ENCODE data around the gene SLITRK1.

The SLITRK1 gene, protein sequence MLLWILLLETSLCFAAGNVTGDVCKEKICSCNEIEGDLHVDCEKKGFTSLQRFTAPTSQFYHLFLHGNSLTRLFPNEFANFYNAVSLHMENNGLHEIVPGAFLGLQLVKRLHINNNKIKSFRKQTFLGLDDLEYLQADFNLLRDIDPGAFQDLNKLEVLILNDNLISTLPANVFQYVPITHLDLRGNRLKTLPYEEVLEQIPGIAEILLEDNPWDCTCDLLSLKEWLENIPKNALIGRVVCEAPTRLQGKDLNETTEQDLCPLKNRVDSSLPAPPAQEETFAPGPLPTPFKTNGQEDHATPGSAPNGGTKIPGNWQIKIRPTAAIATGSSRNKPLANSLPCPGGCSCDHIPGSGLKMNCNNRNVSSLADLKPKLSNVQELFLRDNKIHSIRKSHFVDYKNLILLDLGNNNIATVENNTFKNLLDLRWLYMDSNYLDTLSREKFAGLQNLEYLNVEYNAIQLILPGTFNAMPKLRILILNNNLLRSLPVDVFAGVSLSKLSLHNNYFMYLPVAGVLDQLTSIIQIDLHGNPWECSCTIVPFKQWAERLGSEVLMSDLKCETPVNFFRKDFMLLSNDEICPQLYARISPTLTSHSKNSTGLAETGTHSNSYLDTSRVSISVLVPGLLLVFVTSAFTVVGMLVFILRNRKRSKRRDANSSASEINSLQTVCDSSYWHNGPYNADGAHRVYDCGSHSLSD

DNA sequence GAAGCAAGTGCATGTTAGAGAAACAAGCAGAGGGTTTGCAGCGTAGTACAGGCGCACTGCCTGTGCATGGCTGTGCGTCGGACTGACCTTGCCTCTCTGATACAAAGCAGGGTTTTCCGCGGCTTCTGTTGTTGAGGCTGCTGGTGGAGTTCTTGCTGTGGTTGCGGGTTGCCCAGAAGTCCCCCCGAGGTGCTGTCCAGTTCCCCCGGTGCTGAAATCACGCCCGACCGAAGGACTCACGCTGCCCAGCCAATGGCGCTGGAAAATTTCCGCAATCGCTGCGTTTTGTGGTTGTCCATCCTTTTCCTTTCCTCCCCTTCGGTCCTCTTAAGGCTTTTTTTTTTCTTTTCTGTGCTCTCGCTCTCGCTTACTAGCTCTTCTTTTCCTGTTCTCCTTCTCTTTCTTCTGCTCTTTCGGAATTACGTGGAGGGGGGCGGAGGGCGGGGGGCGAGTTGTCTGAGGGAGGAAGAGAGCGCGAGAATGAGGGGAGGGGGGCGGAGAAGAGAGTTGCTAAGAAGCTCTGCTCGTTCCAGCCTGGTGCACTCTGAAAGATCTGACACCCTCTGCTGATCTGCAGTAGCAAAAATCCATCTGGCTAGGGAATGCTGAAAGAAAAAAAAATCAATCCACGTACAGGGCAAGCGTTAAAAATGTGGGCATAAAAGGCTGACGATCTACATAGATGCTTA lies at the start of gene SLITRK1:
TSS of gene SLITRK1 (minus strand) at position 558 of the 689 bp plus-strand sequence. CDS start 967 bp downstream, outside the sequence.
- no peak for DNase-seq (ENCODE audit: low read depth)

DNA sequence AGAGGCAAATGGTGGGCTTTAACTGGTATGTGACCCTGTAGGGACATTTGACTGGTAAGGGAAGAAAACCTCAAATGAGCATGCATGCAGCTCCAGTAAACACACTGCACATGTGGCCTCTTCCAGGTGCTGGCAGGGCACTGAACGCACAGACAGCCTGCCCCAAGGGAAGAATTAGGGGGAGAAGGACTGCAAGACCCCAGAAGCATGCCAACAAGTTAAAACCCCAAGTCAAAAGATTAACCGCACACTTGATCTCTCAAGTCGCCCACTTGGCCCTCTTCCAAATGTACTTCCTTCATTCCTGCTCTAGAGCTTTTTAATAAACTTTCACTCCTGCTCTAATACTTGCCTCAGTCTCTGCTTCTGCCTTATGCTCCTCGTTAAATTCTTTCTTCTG lies 46.9 kb upstream of the SLITRK1 start:
- DNase-seq (ENCODE audit: low read depth), result no peak

DNA sequence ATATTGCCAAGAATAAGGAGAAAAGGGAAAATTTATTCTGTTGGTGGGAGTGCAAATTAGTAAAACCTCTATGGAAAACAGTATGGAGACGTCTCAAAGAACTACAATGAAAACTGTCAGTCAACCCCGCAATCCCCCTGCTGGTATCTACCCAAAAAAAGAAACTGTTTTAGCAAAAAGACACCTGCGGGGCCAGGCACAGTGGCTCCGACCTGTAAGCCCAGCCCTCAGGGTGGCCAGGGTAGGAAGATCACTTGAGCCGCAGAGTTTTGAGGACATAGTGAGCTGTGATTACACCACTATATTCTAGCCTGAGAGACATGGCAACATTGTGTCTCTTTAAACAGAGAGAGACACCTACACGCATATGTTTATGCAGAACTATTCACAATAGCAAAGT lies 37.5 kb upstream of the SLITRK1 start:
- no peak for DNase-seq (ENCODE audit: low read depth)

DNA sequence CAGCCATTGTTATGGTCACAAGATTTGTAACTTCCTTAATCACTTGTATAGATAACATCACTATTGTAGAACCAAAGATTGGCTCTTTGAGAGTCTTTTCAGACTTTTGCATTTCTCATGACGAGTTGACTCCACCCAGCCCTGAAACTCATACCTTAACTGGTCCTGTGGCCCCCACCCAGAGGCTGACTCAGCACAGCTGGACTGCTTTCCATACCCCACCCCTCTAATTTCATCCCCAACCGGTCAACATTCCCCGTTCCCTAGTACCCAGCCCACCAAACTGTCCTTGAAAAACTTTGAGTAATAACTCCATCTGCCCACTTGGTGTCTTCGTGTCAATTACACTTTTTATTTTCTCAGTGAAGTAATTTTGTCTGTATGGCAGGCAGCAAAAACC lies 32.1 kb upstream of the SLITRK1 start:
- no peak for DNase-seq (ENCODE audit: low read depth)

DNA sequence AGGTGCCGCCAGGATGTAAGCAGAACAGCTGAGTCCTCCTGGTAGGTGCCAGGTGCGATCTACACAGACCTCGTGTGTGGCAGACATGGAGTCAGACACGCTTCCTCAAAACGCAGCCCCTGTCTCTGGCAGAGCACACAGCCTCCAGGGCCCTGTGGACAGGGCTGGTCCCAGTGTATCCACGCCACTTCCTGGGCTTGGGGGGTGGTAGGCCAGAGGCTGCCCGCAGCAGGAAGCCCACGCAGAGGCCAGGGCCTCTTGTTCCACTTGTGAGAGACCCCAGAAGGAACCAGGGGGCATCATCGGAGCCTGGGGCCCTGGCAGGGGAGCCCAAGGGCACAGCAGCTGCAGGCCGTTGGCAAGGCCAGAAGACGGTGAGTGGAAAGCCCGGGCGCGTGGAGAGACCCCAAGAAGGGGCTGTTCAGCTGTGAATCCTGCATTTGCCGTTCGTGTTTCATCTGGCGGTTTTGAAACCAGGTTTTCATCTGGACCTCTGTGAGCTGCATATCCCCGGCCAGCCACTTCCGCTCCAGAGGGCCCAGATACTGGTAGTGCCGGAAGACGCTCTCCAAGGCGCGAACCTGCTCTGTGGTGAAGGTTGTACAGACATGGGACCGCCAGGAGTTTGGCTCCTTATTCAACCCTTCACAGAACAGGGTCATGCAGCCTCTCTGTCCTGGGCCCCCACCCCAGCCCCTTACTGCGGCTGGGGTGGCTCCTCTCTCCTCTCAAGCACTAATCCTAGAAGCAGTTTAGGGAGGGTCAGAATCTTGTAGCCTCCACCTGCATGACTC lies 25.1 kb upstream of the SLITRK1 start:
- DNase-seq (ENCODE audit: low read depth), result no peak

DNA sequence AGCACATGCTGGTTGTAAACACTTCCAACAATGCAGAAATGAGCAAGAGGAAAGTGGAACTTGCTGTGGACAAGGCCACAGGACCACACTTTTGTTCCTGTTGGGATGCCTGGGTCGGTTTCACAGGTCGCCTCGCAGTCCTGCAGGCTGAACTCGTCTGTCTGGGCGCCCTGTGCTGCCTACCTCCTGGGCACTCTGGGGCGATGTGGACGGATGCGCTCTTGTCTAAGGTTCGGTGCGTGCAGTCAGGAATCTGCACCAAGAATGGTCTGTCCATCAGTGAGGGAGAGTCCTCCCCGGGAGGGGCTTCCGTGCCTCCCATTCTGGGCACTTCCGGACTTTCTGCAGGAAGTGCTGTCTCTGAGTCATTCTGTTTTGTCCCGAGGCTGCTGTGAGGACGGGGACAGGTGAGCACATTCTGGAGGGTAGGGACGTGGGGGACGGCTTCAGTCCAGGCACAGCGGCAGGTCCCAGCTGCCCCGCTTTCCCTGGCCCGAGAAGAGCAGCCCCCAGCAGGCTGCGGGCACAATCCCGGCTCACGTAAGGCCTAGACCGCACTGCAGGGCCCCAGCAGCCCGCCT lies 24.1 kb upstream of the SLITRK1 start:
- no peak for DNase-seq (ENCODE audit: low read depth)

DNA sequence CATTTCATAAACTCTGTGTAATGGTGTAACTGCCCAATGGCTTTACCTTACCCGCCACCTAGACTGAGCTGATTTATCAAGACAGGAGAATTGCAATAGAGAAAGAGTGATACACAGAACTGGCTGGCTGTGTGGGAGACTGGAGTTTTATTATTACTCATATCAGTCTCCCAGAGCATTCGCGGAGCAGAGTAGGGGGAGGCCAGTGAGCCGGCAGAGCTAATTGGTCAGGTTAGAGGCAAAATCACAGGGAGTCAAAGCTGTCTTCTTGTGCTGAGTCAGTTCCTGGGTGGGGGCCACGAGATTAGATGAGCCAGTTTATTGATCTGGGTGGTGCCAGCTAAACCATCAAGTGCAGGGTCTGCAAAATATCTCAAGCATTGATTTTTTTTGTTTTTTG lies 23.4 kb upstream of the SLITRK1 start:
- DNase-seq (ENCODE audit: low read depth), result no peak

DNA sequence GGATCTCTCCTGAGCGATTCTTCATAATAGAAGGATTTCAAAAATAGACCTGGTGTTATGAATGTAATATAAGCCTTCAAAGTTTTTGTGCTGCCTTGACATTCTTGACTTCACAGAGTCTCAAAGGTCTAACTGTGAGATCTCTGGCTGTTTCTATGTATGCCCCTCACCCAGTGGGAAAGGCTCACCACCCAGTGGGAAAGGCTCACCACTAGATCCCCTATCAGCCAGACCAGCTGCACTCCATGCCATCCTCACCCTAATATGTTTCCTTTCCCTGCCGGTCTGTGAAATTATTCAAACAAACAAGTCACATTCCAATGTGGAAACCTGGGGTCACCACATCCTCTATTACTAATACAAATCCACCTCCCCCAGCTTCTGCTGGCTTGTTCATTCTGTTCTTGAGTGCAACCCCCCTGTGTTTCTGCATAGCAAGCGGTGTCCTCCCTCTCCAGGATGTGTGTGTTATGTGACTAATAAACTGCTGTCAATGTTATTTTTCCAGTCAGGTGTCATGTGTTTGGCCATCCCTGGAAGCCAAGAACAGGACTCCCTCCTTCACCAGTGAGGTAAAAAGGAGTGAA lies 13.8 kb upstream of the SLITRK1 start:
- DNase-seq (ENCODE audit: low read depth), result peak; percentile 18

DNA sequence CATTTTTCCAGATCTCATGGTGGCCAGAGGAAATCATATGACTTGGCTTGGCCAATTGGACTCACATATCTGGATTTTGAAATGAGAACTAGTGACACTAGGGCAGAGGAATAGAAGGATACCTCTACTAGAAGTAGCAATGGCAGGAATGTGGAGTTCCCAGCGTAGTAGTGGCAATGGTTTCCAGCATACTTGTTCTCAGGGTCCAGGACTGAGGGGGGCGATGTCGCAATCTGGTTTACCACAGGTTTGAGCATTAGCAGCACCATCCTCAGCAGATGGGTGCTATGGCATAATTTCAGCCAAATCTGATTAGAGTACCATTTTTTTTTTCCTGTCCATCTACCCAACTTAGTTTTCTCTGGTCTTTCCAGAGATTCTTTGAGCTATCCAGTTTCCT lies 8.1 kb upstream of the SLITRK1 start:
- DNase-seq (ENCODE audit: low read depth), result no peak

DNA sequence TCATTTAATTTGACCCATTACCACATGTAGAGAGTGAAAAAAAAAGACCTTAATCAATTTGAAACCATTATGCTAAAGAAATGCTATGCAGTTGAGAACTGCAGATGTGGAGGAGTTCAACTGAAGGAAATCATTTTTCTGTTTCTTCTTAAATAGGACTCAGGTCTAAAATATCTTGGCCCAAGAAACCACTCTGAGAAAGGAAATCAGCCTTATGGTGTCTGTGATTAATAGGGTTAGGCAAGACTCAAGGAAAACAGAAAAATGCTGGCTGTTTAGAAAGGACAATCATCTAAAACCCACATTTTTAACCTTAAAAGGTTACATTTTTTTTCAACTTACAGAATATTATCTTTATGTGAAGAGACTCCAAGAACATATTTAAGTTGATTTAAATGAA lies 1.9 kb upstream of the SLITRK1 start:
- no peak for DNase-seq (ENCODE audit: low read depth)

DNA sequence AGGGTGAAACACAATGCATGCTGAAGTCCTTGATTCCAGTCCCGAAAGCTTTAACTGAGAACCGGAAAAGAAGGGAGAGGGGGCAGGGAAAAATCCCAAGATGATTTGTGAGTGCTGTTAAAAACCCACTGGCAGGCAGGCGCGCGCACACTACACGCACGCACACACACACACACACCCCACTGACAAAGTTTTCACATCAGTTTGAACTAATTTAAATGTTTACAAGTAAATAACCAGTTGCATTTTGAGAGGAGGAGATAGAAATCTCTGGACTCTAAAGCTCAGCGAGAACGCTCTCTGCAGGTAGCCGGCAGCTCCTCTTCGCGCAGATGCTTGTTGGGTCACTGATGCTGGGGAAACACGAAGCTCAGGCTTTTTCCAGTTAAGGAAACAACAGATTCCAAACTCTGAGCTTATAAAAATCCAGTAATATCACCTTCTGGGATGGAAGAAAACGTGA lies 818 bp upstream of the SLITRK1 start:
- no peak for DNase-seq (ENCODE audit: low read depth)

DNA sequence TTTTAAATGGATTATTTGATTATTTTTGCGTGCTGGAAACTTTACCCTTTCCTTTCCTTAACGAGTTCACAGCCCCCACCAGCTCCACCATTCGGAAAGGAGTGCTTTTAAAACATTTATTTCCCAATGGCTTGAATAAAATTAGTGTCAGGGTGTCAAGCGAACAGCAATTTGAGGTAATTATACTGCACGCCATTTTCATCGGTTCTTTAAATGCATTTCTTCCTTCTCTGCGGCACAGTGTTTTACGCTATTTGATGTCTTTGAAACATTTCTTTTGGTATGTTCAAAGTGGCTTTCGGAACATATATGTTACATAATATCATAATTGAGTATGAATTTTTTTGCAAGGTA lies 309 bp upstream of the SLITRK1 start:
- no peak for DNase-seq (ENCODE audit: low read depth)

DNA sequence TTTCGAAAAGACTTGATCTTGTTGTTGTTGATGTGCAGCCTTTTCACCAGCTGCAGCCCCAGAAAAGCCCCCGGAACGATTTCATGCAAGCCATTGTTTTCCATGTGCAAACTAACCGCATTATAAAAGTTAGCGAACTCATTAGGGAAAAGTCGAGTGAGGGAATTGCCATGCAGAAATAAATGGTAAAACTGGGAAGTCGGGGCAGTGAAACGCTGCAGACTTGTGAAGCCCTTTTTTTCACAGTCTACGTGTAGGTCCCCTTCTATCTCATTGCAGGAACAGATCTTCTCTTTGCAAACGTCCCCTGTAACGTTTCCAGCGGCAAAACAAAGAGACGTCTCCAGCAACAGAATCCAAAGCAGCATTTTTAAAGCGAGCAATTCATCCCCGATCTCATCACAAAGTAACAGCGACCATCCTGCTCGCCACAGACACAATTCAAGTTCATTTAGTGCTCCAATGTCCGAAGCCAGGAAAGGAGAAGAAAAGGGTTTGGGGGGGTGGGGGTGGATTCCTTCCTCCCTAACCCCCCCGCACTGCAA lies 1.1 kb downstream of the SLITRK1 start:
- no peak for DNase-seq (ENCODE audit: low read depth)

DNA sequence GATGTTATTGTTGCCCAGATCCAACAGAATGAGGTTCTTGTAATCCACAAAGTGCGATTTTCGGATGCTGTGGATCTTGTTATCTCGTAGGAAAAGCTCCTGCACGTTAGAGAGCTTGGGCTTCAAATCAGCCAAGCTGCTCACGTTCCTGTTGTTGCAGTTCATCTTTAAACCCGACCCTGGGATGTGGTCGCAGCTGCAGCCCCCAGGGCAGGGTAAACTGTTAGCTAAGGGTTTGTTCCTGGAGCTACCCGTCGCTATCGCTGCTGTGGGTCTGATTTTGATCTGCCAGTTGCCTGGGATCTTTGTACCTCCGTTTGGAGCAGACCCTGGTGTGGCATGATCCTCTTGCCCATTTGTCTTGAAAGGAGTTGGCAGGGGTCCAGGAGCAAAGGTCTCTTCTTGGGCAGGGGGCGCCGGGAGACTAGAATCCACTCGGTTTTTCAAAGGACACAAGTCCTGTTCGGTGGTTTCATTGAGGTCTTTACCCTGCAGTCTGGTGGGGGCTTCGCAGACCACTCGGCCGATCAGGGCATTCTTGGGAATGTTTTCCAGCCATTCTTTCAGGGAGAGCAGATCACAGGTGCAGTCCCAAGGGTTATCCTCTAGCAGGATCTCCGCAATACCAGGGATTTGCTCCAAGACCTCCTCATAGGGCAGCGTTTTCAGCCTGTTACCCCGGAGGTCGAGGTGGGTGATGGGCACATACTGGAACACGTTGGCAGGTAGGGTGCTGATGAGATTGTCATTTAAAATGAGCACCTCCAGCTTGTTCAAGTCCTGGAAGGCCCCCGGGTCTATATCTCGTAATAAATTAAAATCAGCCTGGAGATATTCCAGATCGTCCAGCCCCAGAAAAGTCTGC lies 1.8 kb downstream of the SLITRK1 start:
- no peak for DNase-seq (ENCODE audit: low read depth)

DNA sequence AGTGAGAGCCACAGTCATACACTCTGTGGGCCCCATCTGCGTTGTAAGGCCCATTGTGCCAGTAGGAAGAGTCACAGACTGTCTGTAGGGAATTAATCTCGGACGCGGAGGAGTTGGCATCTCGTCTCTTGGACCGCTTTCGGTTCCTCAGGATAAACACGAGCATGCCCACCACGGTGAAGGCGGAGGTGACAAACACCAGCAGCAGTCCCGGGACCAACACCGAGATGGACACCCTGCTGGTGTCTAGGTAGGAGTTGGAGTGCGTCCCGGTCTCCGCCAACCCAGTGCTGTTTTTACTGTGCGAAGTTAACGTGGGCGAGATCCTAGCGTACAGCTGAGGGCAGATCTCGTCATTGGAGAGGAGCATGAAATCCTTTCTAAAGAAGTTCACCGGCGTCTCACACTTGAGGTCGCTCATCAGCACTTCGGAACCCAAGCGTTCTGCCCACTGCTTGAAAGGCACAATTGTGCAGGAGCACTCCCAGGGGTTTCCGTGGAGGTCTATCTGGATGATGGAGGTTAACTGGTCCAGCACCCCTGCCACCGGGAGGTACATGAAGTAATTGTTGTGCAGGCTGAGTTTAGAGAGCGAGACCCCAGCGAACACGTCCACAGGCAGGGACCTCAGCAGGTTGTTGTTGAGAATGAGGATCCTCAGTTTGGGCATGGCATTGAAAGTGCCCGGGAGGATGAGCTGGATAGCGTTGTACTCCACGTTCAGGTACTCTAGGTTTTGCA lies 2.7 kb downstream of the SLITRK1 start:
- no peak for DNase-seq (ENCODE audit: low read depth)

DNA sequence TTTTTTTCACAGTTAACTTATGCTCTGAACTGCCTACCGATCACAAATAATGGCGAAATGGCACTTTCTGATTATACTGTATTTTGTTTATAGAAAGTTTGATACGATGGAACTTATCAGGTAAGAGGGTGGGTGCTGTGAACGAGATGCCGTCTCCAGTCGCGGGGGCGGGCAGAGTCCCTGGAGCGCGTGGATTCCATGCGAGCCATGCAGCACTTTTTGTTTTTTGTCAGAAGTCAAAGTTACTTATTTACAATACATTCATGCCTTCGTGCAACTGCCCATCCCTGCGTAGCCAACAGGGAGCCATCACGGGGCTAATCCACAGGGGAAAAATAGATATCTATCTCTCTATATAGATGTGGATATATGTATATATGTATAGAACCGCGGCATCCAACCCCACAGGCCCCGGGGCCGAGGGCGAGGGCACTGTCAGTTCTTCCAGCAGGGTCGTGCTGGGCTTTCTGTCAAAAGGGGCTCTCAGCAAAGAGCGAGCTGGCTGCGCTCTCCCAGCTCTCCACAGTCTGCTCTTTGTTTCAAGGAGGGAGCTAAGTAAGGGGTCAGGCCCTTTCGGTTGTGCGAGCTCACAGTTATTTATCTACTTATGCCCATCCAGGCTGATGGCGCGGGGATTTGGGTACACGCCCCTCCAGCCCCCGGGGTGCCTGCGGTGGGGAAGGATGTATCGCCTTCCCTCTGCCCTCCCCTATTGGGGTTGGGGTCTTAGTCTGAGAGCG lies 3.4 kb downstream of the SLITRK1 start:
- DNase-seq (ENCODE audit: low read depth), result no peak

DNA sequence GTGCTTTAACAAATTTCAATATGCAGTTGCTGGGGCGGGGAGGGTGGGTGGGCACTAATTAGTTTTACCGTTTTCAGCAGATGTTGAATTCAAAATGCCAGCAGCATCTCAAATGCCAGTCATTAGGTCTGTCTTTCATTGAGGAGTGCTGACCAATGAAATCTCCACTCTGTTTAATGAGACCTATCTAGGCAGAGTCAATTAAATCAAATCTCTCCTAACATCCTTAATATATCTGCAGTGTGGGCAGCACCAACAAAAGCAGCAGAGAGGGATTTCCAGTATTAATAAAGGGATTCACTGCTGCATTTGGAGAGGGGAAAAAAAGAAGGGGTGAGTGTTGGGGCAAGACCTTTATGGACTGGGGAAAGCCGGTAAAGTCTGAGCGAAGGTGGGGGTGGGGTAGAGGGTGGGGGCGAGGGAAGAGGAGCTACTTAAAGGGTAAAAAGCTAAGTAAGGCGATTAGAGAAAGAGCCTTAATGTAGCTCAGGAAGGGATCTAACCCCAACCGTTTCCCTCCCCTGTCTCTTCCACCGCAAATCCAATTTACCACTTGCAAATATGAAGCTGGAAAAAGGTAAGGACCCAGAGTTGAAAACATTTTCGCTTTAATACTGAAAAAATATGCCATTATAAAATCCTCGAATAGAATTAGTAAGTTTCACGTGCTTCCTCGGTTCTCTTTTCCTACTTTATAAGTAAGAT lies 4.5 kb downstream of the SLITRK1 start:
- DNase-seq (ENCODE audit: low read depth), result no peak

DNA sequence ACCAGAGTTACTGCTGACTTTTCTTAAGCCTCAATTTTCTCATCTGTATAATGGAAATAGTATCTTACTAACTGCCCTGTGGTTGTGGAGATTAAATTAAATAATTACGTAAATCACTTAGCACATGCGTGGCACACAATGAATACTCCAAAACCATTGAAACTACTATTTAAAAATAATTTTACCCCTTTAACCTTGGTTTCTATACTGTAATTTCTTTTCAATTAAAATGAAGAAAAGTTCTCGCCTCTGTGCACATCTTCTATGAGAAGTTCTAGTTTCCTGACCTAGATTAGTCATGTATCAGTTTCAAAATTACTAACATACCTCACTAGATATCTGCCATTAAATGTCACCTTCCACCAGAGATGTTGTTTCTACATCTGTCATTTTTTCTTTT lies 5.7 kb downstream of the SLITRK1 start:
- no peak for DNase-seq (ENCODE audit: low read depth)

Data from CMK (cell line).